H1 (cell line): ENCODE results near the gene BICD1. TPM values are rescaled to one million over a fixed set of nuclear protein-coding genes. Genes with fewer than 3 reads are reported as not detected.

Experiments
- CTBP2 ChIP-seq: IDR thresholded peaks from 2 replicates; pipeline ENCODE4 v1.7.0; 2011; ENCODE audit warnings: borderline replicate concordance, mild to moderate bottlenecking, moderate library complexity, mixed read lengths, low read length; ENCODE audit not compliant: insufficient read depth, insufficient read length
- EGR1 ChIP-seq: IDR thresholded peaks from 2 replicates; pipeline ENCODE4 v1.6.1; 2011; ENCODE audit warnings: low read depth, low read length, borderline replicate concordance
- EZH2 ChIP-seq: fragments of 200-600 bp; sonication (generic); IDR thresholded peaks from 2 replicates; pipeline ENCODE4 v1.7.1; 2012; ENCODE audit warnings: low read depth, mild to moderate bottlenecking, moderate library complexity, low read length, inconsistent platforms; ENCODE audit not compliant: severe bottlenecking
- NRF1 ChIP-seq: IDR thresholded peaks from 2 replicates; pipeline ENCODE4 v1.6.1; 2011; ENCODE audit warnings: mild to moderate bottlenecking, low read depth, low read length, improper control_type of control experiment
- SIX5 ChIP-seq: IDR thresholded peaks from 2 replicates; pipeline ENCODE4 v1.6.1; 2011; ENCODE audit warnings: mild to moderate bottlenecking, low read depth, low read length
- polyA plus RNA-seq, 7 experiments: library from polyadenylated mRNA; depleted of rRNA in 3 of 7; stranded (reverse) in 5 of 7; unstranded in 2 of 7; fragments of >200 nt in 5 of 7; fragments of 200-250 nt in 2 of 7; gene quantifications; 1 replicate in 5 of 7; 2 replicates in 1 of 7; 4 replicates in 1 of 7; pipeline versions ENCODE4 v1.2.1 to v1.2.3, GENCODE V29; 2011 to 2013; ENCODE audit warnings: missing spikeins in 2 of 7, mixed read lengths in 2 of 7
- total RNA-seq: library from RNA; stranded (reverse); fragmentation: NEBNext Ultra II Directional; extraction: Animal tissue kit (Norgen Biotek cat#: 25700); gene quantifications from 2 replicates; pipeline ENCODE4 v1.2.1, GENCODE V29; 2021

BICD1 gene
- total and polyA plus RNA-seq, 2 of the 8 experiments (the other 6 are each of a cell fraction or from before 2014, with no cell fraction given), result 34.1 to 58.4 TPM

GRCh38 chr12:32284561-32284960 lies 177.9 kb downstream of the BICD1 start (continued):
- TF ChIP-seq NRF1 (no peak), EZH2 (no peak), SIX5 (no peak), EGR1 (no peak), CTBP2 (no peak)
